Left cardiac atrium (tissue), 4 donors: ENCODE measurements around the gene HPN. TPM values are rescaled to one million over a fixed set of nuclear protein-coding genes. Genes with fewer than 3 reads are reported as not detected.
"Not testable (repeated sequence)": the region's sequence is repeated elsewhere in the genome, so short reads cannot be mapped to it uniquely, and the experiment has no call there.

Source experiments
- ATAC-seq, 2 donors: fragments of 200-7000 bp; cut with Tn5 transposase; one replicate each; pipeline ENCODE4 v1.9.1; 2020; ENCODE audit warnings: mild to moderate bottlenecking in 2 of 2, moderate library complexity in 2 of 2
- DNase-seq: peaks from one replicate; pipeline ENCODE4 v3.0.0-alpha.2; 2020
- intact Hi-C, 2 donors: fragments of 100-400 bp; cut with DNase I; formaldehyde crosslinking; loops; one replicate each; pipeline versions ENCODE4 v1.14.1 to v1.15.1; 2022 to 2023
- total RNA-seq, 2 donors: library from RNA; stranded (reverse); fragmentation: NEBNext Ultra II Directional; extraction: Animal tissue kit (Norgen Biotek cat#: 25700); gene quantifications; one replicate each; pipeline ENCODE4 v1.2.1, GENCODE V29; 2021
- donor health status: DM: no; HTN: yes; CAD: no.
- donor health status: DM: no; HTN: yes; CAD: no; lungs with severe emphysema.
- donor health status: DM: yes; HTN: yes; CAD: no.
- donor health status: Dilated cardiomyopathy.

The HPN gene
- total RNA-seq, 2 donors from 2014 or later: 5.6 to 7.2 TPM

DNA sequence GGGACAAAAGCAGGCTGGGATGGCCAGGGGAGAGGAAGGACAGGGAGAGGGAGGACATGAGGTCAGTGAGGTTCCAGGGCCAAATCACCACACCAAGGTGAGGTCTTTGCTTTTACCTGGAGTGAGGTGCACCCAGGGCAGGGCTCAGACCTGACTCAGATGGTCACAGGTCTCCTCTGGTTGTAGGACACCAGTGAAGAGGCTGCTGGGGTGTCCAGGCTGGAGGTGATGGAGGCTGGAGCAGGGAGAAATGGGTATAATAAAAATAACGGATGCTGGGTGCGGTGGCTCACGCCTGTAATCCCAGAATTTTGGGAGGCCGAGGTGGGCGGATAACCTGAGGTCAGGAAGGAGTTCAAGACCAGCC, 34.5 kb upstream of the HPN start:
- no peak for DNase-seq
- intact Hi-C loops: no loop called here
- no peak for ATAC-seq

DNA sequence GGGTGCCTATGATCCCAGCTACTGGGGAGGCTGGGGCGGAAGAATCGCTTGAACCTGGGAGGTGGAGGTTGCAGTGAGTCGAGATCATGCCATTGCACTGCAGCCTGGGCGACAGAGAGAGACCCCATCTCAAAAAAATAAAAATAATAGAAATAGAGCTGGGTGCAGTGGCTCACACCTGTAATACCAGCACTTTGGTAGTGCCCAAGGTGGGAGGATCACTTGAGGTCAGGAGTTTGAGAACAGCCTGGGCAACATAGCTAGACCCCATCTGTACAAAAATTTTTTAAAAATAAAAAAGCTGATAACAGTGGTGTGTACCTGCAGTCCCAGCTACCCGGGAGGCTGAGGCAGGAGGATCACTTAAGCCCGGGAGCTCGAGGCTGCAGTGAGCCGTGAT, 34.1 kb upstream of the HPN start:
- ATAC-seq, intact Hi-C loops, DNase-seq: not testable (repeated sequence)

DNA sequence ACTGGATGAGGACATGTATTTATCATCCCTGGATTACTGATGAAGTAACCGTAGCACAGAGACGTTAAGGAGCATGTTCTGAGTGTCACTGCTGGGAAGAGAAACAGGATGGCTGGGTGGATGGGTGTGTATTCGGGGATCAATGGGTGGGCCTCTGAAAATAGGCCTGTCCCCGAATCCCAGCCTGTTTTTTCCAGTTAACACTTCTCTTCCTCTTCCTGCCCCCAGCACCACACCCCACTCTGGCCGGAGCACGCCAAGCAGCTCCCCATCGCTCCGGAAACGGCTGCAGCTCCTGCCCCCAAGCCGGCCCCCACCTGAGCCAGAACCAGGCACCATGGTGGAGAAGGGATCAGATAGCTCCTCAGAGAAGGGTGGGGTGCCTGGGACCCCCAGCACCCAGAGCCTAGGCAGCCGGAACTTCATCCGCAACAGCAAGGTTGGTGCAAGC, 32.6 kb upstream of the HPN start:
- ATAC-seq (peak in 1 of 2 donors; percentile 14), DNase-seq (peak; percentile 74)
- intact Hi-C loops: no loop called here

DNA sequence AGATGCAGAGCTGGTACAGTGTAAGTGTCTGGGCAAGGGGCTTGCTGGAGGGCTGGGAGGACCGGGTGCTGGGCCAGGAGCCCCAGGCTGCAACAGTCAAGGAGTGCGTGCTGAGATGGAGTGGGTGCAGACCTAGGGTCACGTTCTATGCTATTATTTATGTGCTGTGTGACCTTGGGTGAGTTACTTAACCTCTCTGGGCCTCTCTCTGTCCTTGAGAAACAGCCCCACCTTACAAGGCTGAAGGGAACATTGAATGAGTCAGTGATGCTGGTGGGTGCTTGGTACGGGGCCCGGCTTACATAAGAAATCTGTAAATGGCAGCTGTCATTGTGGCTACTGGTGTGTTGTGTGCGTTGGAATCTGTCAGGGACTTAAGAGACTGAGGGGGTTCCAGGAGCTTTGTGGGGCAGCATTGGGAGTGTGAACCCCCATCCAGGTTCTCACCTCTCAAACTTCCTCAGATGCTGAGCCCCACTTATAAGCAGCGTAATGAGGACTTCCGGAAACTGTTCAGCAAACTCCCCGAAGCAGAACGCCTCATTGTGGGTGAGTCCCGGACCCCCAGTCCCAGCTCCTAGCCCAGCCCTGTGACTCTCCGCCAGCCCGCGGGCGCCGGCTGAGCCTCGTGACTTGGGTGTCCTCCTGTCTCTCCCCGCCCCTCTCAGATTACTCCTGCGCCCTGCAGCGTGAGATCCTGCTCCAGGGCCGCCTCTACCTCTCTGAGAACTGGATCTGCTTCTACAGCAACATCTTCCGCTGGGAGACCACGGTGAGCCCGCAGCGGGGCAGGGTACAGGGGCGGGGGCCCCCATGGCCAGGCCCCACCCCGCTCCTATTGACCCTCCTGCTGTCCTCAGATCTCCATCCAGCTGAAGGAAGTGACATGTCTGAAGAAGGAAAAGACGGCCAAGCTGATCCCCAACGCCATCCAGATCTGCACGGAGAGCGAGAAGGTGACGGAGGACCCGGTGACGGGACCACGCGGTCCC, 31.8 kb upstream of the HPN start:
- intact Hi-C loops: no loop called here
- DNase-seq (no peak), ATAC-seq (no peak)

DNA sequence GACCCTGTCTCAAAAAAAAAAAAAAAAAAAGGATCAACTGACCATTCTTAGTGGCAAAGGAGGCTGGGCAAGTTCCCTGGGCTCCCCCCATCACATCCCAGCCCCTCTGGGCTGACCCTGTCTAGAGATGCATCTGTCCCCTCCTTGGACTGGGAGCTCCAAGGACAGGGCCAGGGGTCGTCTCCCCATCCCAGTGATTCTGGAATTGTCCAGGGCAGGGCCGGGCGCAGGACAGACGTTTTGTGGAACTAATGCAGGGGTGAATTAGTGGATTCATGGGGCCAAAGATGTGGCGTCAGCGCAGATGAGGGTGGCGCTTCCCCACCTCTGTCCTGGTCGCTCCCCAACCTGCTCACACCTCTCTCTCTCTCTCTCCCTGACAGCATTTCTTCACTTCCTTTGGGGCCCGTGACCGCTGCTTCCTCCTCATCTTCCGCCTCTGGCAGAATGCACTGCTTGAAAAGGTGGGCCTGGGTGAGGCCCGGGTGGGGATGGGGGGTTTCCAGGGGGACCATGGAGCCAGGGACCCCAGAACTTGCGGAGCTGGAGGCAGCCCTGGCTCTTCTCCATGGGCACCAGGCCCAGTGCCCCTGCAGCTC, 30.3 kb upstream of the HPN start:
- intact Hi-C loops: no loop called here
- DNase-seq (no peak), ATAC-seq (no peak)

DNA sequence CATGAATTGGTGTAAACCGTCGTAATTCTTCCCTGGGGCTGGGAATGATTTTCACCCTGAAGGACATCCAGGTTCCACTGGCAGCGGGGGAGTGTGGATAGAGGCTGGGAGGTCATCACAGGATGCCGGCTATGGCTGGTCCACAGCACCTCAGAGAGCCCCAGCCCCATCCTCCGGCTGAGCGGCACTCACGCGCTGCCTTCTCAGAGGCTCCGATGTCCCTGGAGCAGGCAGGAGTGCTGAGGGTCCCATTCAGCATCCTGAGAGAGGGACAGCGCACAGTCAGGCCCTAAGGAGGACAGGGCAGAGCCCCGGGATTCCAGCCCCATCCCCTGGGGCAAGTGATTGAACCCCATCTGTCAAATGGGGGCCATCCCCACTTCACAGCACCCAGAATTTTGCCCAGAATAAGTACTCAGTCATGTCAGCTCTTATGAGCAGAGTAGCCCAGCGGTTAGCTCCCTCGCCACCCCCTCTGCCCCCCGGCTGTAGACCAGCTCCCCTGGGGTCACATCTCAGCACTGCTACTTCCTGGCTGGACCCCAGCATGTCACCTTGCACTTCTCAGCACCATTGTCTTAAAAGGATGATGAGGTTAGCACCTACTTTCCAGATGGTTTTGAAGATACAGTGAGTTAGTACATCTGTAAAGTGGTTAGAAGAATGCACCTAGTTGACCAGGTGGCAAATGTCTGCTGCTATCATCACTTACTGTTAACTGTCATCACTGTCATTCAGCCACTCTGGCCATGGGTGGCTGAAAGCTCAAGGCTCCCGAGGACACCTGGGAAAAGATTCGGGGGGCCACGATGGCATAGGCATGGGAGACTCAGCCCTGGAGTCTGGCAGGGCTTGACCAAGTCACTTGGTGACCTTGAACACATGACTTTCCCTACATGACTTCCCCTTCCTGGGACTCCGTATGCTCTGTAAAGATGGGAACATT, 29.5 kb upstream of the HPN start:
- DNase-seq: no peak
- intact Hi-C loops: loop anchor here in 1 of 2 donors (2.0 kb wide), 1 partner anchor 39 kb away; no protein-coding TSS in a partner anchor
- ATAC-seq: no peak

DNA sequence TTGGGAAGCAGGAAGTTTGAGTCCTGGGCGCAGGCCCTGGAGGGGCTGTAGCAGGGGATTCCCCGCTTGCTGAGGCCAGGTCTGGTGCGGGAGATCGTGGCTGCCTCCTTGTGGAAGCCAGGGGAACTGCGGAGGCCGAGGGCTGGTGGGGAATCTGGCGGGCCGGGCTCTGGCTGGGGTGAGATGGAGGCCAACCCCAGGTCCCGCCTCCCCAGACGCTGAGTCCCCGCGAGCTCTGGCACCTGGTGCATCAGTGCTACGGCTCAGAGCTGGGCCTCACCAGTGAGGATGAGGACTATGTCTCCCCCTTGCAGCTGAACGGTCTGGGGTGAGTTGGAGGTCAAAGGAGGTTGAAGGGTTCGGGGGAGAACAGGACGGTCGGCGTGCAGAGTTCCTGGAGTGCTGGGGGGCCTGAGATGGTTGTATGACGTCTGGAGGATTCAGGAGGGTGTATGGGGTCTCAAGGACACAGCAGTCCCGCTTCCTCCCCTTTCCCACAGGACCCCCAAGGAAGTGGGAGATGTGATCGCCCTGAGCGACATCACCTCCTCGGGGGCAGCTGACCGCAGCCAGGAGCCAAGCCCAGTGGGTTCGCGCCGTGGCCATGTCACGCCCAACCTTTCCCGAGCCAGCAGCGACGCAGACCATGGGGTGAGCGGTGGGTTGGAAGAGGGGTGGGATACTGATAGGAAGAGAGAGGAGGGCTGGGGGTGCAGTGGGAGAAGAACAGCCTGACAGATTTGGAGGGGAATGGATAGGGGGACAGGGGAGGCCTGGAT, 28.3 kb upstream of the HPN start:
- intact Hi-C loops: loop anchor here (1.0 to 2.0 kb wide), 2 partner anchors 40 kb away; no protein-coding TSS in a partner anchor

DNA sequence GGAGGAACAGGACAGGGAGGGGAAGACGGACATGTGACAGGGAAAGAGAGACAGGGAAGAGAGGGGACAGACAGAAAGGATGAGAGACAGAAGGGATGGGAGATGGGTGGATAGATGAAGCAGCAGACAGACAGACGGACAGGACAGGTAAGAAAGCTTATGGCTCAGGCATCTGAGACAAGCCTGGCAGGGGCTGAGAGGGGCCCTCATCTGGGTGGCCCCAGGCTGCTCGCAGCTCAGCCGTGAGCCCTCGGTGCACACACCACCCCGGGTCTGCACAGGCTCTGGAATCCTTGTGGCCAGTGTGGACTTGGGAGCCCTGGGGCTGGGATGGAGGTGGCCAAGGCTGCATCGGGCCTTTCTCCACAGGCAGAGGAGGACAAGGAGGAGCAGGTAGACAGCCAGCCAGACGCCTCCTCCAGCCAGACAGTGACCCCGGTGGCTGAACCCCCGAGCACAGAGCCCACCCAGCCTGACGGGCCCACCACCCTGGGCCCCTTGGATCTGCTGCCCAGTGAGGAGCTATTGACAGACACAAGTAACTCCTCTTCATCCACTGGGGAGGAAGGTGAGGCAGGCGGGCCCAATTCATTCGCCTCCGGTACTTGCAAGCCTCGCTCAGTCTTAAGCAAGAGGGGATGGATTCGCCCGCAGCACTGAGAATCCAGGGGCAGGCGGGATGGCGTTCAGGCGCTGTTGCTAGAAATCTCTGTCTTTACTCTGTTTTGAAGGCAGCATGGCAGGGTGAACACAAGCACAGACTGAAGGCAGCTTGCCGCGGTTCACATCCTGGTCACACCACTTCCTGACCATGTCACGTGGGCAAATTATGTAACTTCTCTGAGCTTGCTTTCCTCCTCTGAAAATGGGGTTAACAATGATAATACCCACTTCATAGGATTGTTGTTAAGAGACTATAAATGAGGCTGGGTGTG, 27.4 kb upstream of the HPN start:
- peak in 1 of 2 donors; percentile 4 for ATAC-seq
- DNase-seq: no peak
- intact Hi-C loops: loop anchor here (1.0 to 2.0 kb wide), 2 partner anchors 41 kb away; no protein-coding TSS in a partner anchor

More for the DNA sequence above, 28.3 kb upstream of the HPN start:
- DNase-seq (peak; percentile 85), ATAC-seq (peak; percentile 72 to 76)

DNA sequence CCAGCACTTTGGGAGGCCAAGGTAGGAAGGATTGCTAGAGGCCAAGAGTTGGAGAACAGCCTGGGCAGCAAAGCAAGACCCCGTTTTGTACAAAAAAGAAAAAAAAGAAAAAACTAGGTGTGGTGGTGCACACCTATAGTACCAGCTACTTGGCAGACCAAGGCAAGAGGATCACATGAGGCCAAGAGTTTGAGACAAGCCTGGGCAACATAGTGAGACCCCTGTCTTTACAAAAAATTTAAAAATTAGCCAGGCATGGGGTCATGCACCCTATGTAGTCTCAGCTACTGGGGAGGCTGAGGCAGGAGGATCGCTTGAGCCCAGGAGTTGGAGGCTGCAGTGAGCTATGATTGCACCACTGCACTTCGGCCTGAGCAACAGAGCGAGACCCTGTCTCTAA, 26.7 kb upstream of the HPN start:
- intact Hi-C loops, DNase-seq, ATAC-seq: not testable (repeated sequence)

DNA sequence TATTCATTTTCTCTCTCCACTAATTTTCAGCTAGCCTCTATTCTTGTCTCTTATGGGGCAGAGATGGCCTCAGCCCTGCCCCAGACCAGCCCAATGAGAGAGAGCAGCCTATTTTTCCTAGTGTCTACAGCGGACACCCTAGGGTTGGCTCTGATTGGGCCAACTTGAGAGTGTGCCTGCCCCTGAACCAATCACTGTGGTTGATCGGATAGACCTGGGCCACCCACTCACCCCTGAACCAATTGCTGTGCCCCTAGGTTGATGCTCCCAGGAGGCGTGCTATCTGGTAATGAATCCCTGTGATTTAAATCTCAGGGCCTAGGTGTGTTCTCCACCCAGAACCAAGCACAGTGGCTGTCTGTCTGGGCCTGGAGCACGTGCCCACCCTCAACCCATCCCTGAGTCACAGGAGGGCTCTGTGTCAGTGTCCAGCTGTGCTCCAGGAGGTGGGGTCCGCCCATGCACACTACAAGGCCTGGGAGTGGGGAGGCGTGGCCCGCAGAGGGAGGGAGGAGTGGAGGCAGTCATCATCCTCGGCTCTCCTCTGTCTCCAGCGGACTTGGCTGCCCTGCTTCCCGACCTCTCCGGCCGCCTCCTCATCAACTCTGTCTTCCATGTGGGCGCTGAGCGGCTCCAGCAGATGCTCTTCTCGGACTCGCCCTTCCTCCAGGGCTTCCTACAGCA, 26.1 kb upstream of the HPN start:
- intact Hi-C loops: no loop called here
- DNase-seq: no peak
- ATAC-seq: no peak

DNA sequence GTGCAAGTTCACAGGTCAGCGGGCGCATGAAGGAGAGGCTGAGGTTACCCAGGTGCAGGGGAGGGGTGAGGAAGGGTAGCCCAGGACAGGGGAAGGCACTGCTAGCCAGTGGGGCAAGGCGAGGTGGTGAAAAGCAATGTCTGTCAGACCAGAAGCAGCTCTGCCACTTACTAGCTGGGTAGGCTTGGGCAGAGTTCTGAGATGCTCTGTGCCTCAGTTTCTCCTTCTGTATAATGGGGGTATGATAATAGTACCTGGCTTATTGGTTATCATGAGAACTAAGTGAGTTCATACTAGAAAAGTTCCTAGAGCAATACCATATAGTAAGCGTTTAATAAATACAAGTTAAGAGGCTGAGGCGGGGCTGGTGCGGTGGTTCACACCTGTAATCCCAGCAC, 25.6 kb upstream of the HPN start:
- intact Hi-C loops: no loop called here
- ATAC-seq (no peak), DNase-seq (no peak)

DNA sequence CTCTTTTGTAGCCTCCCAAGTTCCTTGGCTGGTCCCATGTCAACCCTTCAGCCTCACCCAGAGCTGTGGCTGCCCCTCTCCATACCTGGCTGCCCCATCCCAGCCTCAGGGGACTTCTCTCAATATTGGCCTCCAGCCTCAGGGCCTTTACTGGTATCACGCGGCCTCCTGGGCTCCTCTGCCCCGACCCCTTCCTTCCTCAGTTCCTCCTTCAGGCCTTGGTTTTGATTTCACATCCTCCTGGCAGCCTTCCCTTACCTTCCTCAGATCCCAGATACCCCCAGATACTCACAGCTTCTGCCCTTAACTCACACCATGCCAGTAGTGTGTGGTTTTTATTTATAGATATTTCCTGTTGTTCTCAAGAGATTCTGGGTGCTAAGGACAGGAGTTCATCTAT, 24.0 kb upstream of the HPN start:
- intact Hi-C loops: no loop called here
- no peak for ATAC-seq
- no peak for DNase-seq

DNA sequence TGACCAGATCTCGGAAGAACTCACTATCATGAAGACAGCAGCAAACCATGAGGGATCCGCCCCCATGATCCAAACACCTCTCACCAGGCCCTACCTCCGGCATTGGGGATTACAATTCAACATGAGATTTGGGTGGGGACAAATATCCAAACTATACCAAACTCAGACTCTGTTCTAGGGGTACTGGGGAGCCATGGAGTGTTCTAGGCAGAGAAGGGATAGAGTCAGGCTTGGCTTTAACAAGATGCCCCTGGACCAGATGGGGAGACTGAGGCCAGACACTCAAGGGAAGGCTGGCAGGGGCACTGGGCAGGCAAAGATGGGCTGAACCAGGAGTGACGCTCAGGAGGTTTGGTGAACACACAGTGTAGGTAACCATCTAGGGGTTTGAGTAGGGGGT, 23.1 kb upstream of the HPN start:
- intact Hi-C loops: no loop called here
- DNase-seq: no peak
- no peak for ATAC-seq

DNA sequence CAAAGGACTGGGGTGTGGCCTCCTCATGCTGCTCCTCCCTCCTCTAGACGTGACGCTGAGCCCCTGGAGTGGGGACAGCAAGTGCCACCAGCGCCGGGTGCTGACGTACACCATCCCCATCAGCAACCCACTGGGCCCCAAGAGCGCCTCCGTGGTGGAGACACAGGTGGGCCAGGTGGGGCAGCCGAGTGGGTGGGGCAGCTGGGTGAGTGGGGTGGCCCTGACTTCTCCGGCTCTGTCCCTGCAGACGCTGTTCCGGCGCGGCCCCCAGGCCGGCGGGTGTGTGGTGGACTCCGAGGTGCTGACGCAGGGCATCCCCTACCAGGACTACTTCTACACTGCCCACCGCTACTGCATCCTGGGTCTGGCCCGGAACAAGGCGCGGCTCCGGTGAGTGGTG, 22.4 kb upstream of the HPN start:
- ATAC-seq (no peak), DNase-seq (no peak)
- intact Hi-C loops: no loop called here

DNA sequence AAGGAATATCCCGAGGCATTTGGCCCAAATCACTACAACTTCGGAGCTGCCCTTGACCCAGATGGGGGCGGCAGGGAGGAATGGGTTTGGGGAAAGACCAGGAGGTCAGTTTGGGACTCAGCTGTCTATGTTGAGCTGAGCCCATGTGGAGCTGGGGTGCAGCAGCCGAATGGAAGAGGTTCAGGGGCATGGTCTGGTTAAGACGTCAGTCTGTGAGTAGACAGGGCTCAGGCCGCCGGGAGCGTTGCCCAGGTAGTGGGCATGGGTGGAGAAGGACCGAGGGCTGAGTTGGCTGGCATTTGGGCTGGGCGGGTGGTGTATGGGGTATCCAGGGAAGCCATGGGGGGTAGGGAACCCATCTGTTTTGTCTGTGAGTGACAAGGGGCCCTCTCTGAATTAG, 20.5 kb upstream of the HPN start:
- DNase-seq (no peak), ATAC-seq (no peak)
- intact Hi-C loops: no loop called here

DNA sequence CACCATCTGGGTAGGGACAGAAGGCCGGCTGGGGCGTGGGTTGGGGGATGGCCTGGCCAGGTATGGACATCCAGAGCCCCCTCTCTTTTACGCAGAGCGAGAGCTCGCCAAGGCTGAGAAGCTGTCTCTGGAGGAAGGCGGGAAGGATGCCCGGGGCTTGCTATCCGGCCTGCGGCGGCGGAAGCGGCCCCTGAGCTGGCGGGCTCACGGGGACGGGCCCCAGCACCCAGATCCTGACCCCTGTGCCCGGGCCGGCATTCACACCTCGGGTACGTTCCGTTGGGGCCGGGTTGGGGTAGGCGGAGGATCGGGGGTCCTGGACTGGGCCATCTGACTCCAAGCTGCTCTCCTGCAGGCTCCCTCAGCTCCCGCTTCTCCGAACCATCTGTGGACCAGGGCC, 19.9 kb upstream of the HPN start:
- DNase-seq (no peak), ATAC-seq (no peak)
- intact Hi-C loops: no loop called here

DNA sequence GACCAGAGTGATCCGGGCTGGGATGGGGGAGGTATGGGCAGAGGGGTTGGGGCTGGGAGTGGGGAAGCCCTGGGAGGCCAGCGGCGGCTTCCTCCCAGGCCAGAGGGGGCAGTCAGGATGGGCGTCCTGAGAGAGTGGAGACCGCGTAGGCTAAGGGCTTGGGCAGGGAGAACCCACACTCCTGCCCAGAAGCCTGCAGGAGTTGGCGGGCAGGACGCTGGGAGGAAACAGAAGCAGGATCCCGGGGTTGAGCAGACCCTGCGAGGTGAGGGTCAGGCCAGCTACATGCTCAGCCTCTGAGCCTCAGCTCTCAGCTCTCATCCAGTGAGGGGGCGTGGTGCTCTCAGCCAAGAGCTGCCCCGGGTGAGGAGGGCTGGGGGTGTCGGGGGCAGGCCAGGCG, 19.1 kb upstream of the HPN start:
- DNase-seq: no peak
- peak in 1 of 2 donors; percentile 40 for ATAC-seq
- intact Hi-C loops: no loop called here
